Natural killer cell (primary cell): ENCODE measurements around the gene LTBP4. TPM values are rescaled to one million over a fixed set of nuclear protein-coding genes. Genes with fewer than 3 reads are reported as not detected.

Source experiments
- ATAC-seq, 3 donors: fragments of 150-1000 bp in 2 of 3; fragments of 200-7000 bp in 1 of 3; cut with Tn5 transposase; 1 replicate in 1 of 3; 2 replicates in 2 of 3; pipeline ENCODE4 v1.10.0; 2021; ENCODE audit warnings: mild to moderate bottlenecking in 2 of 3, moderate library complexity in 2 of 3
- DNase-seq, 2 donors: peaks; one replicate each; pipeline versions ENCODE4 v3.0.0 to v3.0.0-alpha.2; 2013 to 2021; ENCODE audit warnings: mixed read lengths in 1 of 2
- H3K27ac ChIP-seq: one replicate; pipeline ENCODE4 v1.5.1; 2013; ENCODE audit warnings: mild to moderate bottlenecking, low read length
- H3K27me3 ChIP-seq: one replicate; pipeline ENCODE4 v1.6.1; 2013; ENCODE audit warnings: low read length; ENCODE audit not compliant: control insufficient read depth, insufficient read depth
- H3K36me3 ChIP-seq: one replicate; pipeline ENCODE4 v1.6.1; 2013; ENCODE audit warnings: low read length; ENCODE audit not compliant: control insufficient read depth, insufficient read depth
- H3K4me1 ChIP-seq: one replicate; pipeline ENCODE4 v1.6.1; 2013; ENCODE audit warnings: low read length; ENCODE audit not compliant: control insufficient read depth, insufficient read depth
- H3K4me3 ChIP-seq: one replicate; pipeline ENCODE4 v1.5.1; 2013; ENCODE audit warnings: low read length
- H3K9me3 ChIP-seq: one replicate; pipeline ENCODE4 v1.6.1; 2013; ENCODE audit warnings: low read length; ENCODE audit not compliant: control insufficient read depth, insufficient read depth
- H3K27ac Mint-ChIP-seq, 2 donors: one replicate each; pipeline ENCODE4 v1.8.0; 2022; ENCODE audit warnings: mild to moderate bottlenecking in 2 of 2, mixed read lengths in 2 of 2, moderate library complexity in 1 of 2
- H3K27me3 Mint-ChIP-seq, 2 donors: one replicate each; pipeline ENCODE4 v1.8.0; 2022; ENCODE audit warnings: low read depth in 2 of 2, mixed read lengths in 2 of 2
- H3K36me3 Mint-ChIP-seq: one replicate; pipeline ENCODE4 v1.8.0; 2022; ENCODE audit warnings: mixed read lengths
- H3K4me1 Mint-ChIP-seq, 2 donors: one replicate each; pipeline ENCODE4 v1.8.0; 2022; ENCODE audit warnings: mixed read lengths in 2 of 2
- H3K4me3 Mint-ChIP-seq: one replicate; pipeline ENCODE4 v1.8.0; 2022; ENCODE audit warnings: mild to moderate bottlenecking, moderate library complexity, mixed read lengths
- H3K9me3 Mint-ChIP-seq, 2 donors: one replicate each; pipeline ENCODE4 v1.8.0; 2022; ENCODE audit warnings: mixed read lengths in 2 of 2
- CTCF ChIP-seq: fragments of 200-600 bp; IDR thresholded peaks from one replicate; pipeline ENCODE4 v1.8.0; 2022; ENCODE audit warnings: antibody characterized with exemption
- WGBS: methylation state at CpG from one replicate; pipeline ENCODE4 v1.1.7; 2013; ENCODE audit warnings: missing lambda C conversion rate; ENCODE audit not compliant: insufficient coverage; 5-methylcytosine and 5-hydroxymethylcytosine counted together
- intact Hi-C: fragments of 100-400 bp; cut with micrococcal nuclease; formaldehyde crosslinking; loops from one replicate; pipeline ENCODE4 v1.14.2; 2022
- total RNA-seq, 4 donors: library from RNA; stranded (reverse); fragments of 120-200 nt in 1 of 4; gene quantifications; one replicate each; pipeline versions ENCODE4 v1.2.3 to v1.2.4, GENCODE V29; 2013 to 2022

Gene LTBP4
- total RNA-seq, 3 donors from 2014 or later (not counting 1 experiment from before 2014, with no cell fraction given): 153 to 182 (median 157) TPM

GRCh38 chr19:40583283-40583682 lies 17.9 kb upstream of the LTBP4 start:
- peaks cover 14% of the 10 kb centered on the region for H3K4me1 ChIP-seq
- H3K27ac ChIP-seq: no peak overlapping the region
- 94% methylated on average over 11 of the region's 14 CpGs for WGBS
- ATAC-seq: no peak
- no peak for TF ChIP-seq CTCF
- Mint-ChIP-seq H3K27me3 (no peaks in the 10 kb centered on the region), H3K27ac (no peak overlapping the region), H3K4me1 (peaks cover 5 to 36% of the 10 kb centered on the region in 2 donors), H3K9me3 (no peaks in the 10 kb centered on the region), H3K4me3 (no peak overlapping the region), H3K36me3 (no peaks in the 10 kb centered on the region)
- H3K27me3 ChIP-seq: no peaks in the 10 kb centered on the region
- H3K36me3 ChIP-seq: peaks cover 62% of the 10 kb centered on the region
- H3K9me3 ChIP-seq: no peaks in the 10 kb centered on the region
- no peak overlapping the region for H3K4me3 ChIP-seq
- no peak for DNase-seq
- intact Hi-C loops: no loop called here

GRCh38 chr19:40584007-40584406 lies 17.2 kb upstream of the LTBP4 start:
- Histone ChIP-seq H3K4me3 (no peak overlapping the region), H3K27ac (no peak overlapping the region), H3K27me3 (no peaks in the 10 kb centered on the region), H3K9me3 (no peaks in the 10 kb centered on the region), H3K4me1 (peaks cover 10% of the 10 kb centered on the region), H3K36me3 (peaks cover 65% of the 10 kb centered on the region)
- H3K4me3 Mint-ChIP-seq: no peak overlapping the region
- no peaks in the 10 kb centered on the region for H3K9me3 Mint-ChIP-seq
- WGBS: 88% methylated on average over 4 of the region's 5 CpGs
- peak overlapping the region in 1 of 2 donors; percentile 40 for H3K27ac Mint-ChIP-seq
- no peaks in the 10 kb centered on the region for H3K27me3 Mint-ChIP-seq
- peaks cover 0 to 34% of the 10 kb centered on the region in 2 donors for H3K4me1 Mint-ChIP-seq
- no peaks in the 10 kb centered on the region for H3K36me3 Mint-ChIP-seq
- intact Hi-C loops: no loop called here
- TF ChIP-seq CTCF: no peak
- ATAC-seq: no peak
- no peak for DNase-seq

GRCh38 chr19:40585241-40585981 lies 15.8 kb upstream of the LTBP4 start:
- ATAC-seq (peak in 2 of 3 donors; percentile 32 to 74), DNase-seq (no peak)
- 95% methylated on average over 11 of the region's 11 CpGs for WGBS
- Mint-ChIP-seq H3K4me1 (peaks cover 0 to 39% of the 10 kb centered on the region in 2 donors), H3K9me3 (no peaks in the 10 kb centered on the region), H3K27me3 (no peaks in the 10 kb centered on the region), H3K4me3 (no peak overlapping the region), H3K36me3 (no peaks in the 10 kb centered on the region), H3K27ac (peak overlapping the region in 1 of 2 donors; percentile 76)
- Histone ChIP-seq H3K4me3 (no peak overlapping the region), H3K4me1 (peaks cover 3% of the 10 kb centered on the region), H3K9me3 (no peaks in the 10 kb centered on the region), H3K27ac (no peak overlapping the region), H3K27me3 (no peaks in the 10 kb centered on the region), H3K36me3 (peaks cover 61% of the 10 kb centered on the region)
- intact Hi-C loops: no loop called here
- TF ChIP-seq CTCF: no peak

GRCh38 chr19:40585982-40586422 lies 15.2 kb upstream of the LTBP4 start:
- no peaks in the 10 kb centered on the region for H3K4me1 ChIP-seq

More at GRCh38 chr19:40585982-40586422, 15.2 kb upstream of the LTBP4 start:
- peak overlapping the region in 1 of 2 donors; percentile 76 for H3K27ac Mint-ChIP-seq
- no peak for TF ChIP-seq CTCF
- no peaks in the 10 kb centered on the region for H3K27me3 ChIP-seq
- H3K9me3 Mint-ChIP-seq: no peaks in the 10 kb centered on the region
- no peak overlapping the region for H3K4me3 ChIP-seq
- no peak overlapping the region for H3K27ac ChIP-seq
- no peaks in the 10 kb centered on the region for H3K27me3 Mint-ChIP-seq
- H3K9me3 ChIP-seq: no peaks in the 10 kb centered on the region
- intact Hi-C loops: no loop called here
- peaks cover 0 to 38% of the 10 kb centered on the region in 2 donors for H3K4me1 Mint-ChIP-seq
- ATAC-seq: peak in 1 of 3 donors; percentile 56
- 86% methylated on average over 2 of the region's 2 CpGs for WGBS
- H3K36me3 ChIP-seq: peaks cover 55% of the 10 kb centered on the region
- H3K36me3 Mint-ChIP-seq: no peaks in the 10 kb centered on the region
- no peak for DNase-seq
- no peak overlapping the region for H3K4me3 Mint-ChIP-seq
